H54 (cell line): ENCODE results near the gene SLC2A14.
"Not testable (repeated sequence)": the region's sequence is repeated elsewhere in the genome, so short reads cannot be mapped to it uniquely, and the experiment has no call there.

Experiments used
- DNase-seq: peaks from one replicate; pipeline ENCODE4 v3.0.0; 2011; ENCODE audit warnings: low spot score, mixed read lengths; ENCODE audit not compliant: insufficient read length
- FAIRE-seq: peaks from 3 replicates; lab custom pipeline; 2011; peaks lifted over from hg19 to GRCh38; lab: Jason Lieb, UNC
- POLR2A ChIP-seq: IDR thresholded peaks from 2 replicates; pipeline ENCODE4 v1.6.1; 2011; ENCODE audit warnings: low read depth, mild to moderate bottlenecking, low read length

Gene SLC2A14

GRCh38 chr12:7892186-7892980, 19.7 kb upstream of the SLC2A14 start:
- DNase-seq (no peak), FAIRE-seq (no peak)
- TF ChIP-seq POLR2A, result no peak

GRCh38 chr12:7884689-7885088, 12.0 kb upstream of the SLC2A14 start:
- TF ChIP-seq POLR2A, result no peak
- DNase-seq (no peak), FAIRE-seq (no peak)

GRCh38 chr12:7881736-7882120, 9.0 kb upstream of the SLC2A14 start:
- not testable (repeated sequence) for FAIRE-seq, DNase-seq

DNA sequence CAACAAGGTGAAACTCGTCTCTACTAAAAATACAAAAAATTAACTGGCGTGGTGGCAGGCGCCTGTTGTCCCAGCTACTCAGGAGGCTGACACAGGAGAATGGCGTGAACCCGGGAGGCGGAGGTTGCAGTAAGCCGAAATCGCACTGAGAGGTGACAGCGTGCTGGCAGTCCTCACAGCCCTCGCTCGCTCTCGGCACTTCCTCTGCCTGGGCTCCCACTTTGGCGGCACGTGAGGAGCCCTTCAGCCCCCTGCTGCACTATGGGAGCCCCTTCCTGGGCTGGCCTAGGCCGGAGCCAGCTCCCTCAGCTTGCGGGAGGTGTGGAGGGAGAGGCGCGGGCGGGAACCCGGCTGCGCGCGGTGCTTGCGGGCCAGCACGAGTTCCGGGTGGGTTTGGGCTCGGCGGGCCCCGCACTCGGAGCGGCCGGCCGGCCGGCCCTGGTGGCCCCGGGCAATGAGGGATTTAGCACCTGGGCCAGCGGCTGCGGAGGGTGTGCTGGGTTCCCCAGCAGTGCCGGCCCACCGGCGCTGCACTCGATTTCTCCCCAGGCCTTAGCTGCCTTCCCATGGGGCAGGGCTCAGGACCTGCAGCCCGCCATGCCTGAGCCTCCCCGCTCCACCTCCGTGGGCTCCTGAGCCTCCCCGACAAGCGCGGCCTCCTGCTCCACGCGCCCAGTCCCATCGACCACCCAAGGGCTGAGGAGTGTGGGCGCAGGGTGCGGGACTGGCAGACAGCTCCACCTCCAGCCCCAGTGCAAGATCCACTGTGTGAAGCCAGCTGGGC, 8.4 kb upstream of the SLC2A14 start:
- not testable (repeated sequence) for FAIRE-seq

GRCh38 chr12:7879246-7879645, 6.5 kb upstream of the SLC2A14 start:
- FAIRE-seq, result no peak
- no peak for TF ChIP-seq POLR2A

More for the DNA sequence above, 8.4 kb upstream of the SLC2A14 start:
- not testable (repeated sequence) for DNase-seq

DNA sequence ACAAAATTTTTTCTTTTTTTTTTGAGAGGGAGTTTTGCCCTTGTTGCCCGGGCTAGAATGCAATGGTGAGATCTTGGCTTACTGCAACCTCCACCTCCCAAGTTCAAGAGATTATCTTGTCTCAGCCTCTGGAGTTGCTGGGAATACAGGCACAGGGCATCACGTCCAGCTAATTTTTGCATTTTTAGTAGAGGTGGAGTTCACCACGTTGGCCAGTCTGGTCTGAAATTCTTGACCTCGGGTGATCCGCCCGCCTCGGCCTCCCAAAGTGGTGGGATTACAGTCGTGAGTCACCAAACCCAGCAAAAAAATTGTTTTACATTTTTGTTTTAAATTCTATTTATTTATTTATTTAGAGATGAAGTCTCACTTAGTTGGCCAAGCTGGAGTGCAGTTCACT, 4.7 kb upstream of the SLC2A14 start:
- no peak for TF ChIP-seq POLR2A
- FAIRE-seq (no peak), DNase-seq (no peak)

More at GRCh38 chr12:7879246-7879645, 6.5 kb upstream of the SLC2A14 start:
- DNase-seq, result no peak

DNA sequence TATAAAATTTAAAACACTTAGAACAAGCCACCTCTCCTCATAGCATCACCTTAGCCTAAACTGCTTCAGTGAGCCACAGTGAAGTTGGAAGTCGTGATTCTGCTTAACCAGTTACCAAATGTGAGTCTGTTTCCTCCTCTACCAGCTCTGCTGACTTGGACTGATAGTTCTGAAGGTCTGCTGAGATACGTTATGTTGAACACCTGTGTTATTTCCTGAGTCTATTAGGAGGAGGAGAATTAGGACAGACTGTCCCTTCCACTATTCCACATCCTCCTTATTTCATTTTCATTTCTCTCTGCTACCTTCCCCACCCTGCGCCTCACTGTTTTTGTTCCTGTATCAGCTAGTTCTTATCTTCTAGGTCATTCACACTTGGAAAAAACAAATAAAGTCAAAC, 2.4 kb downstream of the SLC2A14 start:
- FAIRE-seq (no peak), DNase-seq (no peak)
- no peak for TF ChIP-seq POLR2A

- DNase-seq (no peak), FAIRE-seq (no peak)
- TF ChIP-seq POLR2A, result no peak
Measured at GRCh38 chr12:7869137-7869536, 3.6 kb downstream of the SLC2A14 start.

DNA sequence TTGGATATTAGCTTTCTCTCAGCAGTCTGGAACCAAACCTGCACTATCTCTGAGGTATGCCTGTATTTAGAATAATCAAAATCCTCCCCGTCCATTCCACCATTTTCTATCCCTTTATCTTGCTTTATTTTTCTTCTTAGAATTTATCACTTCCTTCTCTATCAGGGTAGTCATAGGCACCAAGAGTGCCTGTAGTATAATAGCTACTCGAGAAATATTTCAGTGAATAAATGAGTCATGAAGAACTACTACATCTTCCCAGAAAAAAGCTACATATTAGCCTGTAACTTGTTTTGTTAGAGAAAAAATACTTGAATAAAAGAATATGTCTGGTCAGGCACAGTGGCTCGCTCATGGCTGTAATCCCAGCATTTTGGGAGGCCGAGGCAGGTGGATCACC, 4.3 kb downstream of the SLC2A14 start:
- DNase-seq (no peak), FAIRE-seq (no peak)
- no peak for TF ChIP-seq POLR2A

DNA sequence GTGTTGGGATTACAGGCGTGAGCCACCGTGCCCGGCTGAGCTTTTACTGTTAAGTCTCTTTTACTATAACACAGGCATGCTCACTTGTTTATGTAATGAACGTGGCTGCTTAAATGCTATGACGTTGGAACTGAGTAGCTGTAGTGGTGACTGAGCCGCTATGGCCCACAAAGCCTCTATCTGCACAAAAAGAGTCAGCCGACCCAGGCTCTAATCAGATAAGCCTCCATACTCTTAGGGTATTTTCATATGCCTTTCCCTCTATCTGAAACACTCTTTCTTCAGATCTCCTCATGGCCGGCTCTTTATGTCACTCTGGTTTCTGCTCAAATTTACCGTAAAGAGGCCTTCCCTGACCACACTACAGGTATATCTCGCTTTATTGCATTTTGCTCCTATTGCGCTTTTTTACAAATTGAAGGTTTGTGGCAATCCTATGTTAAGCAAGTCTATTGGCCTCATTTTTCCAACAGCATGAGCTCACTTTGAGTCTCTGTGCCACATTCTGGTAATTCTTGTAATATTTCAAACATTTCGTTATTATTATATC, 8.0 kb downstream of the SLC2A14 start:
- TF ChIP-seq POLR2A, result no peak
- FAIRE-seq (no peak), DNase-seq (no peak)

- not testable (repeated sequence) for FAIRE-seq, DNase-seq
Measured at GRCh38 chr12:7862814-7863348, 9.8 kb downstream of the SLC2A14 start.

DNA sequence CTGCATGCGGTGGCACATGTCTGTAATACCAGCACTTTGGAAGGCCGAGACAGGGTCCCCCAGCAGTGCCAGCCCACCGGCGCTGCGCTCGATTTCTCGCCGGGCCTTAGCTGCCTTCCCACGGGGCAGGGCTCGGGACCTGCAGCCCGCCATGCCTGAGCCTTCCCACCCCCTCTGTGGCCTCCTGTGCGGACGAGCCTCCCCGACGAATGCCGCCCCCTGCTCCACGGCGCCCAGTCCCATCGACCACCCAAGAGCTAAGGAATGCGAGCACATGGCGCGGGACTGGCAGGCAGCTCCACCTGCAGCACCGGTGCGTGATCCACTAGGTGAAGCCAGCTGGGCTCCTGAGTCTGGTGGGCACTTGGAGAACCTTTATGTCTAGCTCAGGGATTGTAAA, 10.4 kb downstream of the SLC2A14 start:
- DNase-seq, FAIRE-seq: not testable (repeated sequence)

DNA sequence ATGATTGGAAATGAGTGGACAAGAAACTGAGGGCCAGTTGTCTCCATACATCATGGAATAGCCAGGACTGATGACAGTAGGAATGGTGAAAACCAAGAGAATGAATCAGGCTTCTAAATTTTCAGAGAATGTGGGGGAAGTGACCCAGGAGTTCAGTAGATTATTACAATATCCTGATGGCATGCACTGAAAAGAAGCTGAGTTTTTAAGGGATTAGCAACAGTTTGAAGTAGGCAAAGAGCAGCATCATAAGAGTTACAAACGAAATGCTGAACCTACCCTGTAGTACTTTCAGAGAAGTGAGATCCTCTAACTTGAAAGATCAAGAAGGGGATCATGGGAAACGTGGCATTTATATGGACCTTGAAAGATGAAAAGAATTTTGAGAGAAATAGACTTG, 13.2 kb downstream of the SLC2A14 start:
- no peak for FAIRE-seq
- no peak for TF ChIP-seq POLR2A
- DNase-seq, result no peak

- FAIRE-seq (no peak), DNase-seq (no peak)
- no peak for TF ChIP-seq POLR2A
Measured at GRCh38 chr12:7857971-7858370, 14.7 kb downstream of the SLC2A14 start.

- TF ChIP-seq POLR2A, result no peak
- no peak for FAIRE-seq
- DNase-seq, result no peak
Measured at GRCh38 chr12:7856516-7856915, 16.2 kb downstream of the SLC2A14 start.
